DND-41 (cell line): ENCODE results near the gene FGF2.

Source experiments
- EZH2 ChIP-seq: IDR thresholded peaks from 3 replicates; pipeline ENCODE4 v1.6.1; 2012; ENCODE audit warnings: borderline replicate concordance, low read depth, mild to moderate bottlenecking, moderate library complexity, low read length, inconsistent platforms; ENCODE audit not compliant: severe bottlenecking
- TF ChIP-seq, protein P1 (sequence below): IDR thresholded peaks from 2 replicates; pipeline ENCODE4 v1.5.1; 2012; ENCODE audit warnings: borderline replicate concordance, low read length, moderate library complexity, mild to moderate bottlenecking; ENCODE audit not compliant: poor library complexity, severe bottlenecking; ENCODE audit errors: extremely low read depth

DNA sequence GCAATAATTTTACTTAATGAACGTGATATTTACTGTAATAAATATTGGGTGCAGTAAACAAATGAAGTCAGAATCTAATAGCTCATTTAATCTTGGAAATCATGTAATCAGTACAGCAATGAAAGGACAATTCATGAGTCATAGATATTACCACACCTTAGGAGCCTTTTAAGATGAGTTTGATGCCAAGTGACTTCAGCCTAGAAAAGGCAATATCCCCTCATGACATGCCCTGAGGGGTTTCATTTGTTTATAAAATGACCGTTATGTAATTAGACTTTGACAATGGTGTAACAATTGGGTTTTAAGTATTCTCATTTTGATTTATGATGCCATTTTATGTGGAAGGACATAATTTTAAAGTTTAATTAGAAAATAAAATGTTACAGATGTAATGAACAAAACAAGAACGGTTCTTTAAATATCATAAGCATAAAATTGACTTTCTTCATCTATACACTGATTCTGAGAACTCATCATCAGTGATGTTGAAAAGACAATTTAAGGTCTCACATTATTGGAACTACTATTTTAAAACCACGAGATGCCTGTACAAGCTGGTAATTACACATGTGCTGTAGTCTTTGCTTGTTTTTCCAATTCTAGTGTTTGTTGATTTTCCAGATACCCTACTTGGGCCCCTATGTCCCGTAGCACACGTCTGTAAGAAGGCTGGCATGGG, 5.0 kb downstream of the FGF2 start:
- no peak for TF ChIP-seq EZH2
- TF ChIP-seq, protein P1, sequence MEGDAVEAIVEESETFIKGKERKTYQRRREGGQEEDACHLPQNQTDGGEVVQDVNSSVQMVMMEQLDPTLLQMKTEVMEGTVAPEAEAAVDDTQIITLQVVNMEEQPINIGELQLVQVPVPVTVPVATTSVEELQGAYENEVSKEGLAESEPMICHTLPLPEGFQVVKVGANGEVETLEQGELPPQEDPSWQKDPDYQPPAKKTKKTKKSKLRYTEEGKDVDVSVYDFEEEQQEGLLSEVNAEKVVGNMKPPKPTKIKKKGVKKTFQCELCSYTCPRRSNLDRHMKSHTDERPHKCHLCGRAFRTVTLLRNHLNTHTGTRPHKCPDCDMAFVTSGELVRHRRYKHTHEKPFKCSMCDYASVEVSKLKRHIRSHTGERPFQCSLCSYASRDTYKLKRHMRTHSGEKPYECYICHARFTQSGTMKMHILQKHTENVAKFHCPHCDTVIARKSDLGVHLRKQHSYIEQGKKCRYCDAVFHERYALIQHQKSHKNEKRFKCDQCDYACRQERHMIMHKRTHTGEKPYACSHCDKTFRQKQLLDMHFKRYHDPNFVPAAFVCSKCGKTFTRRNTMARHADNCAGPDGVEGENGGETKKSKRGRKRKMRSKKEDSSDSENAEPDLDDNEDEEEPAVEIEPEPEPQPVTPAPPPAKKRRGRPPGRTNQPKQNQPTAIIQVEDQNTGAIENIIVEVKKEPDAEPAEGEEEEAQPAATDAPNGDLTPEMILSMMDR: no peak
